Neural progenitor cell (in vitro differentiated cells): ENCODE data around the gene DARS1. TPM values are rescaled to one million over a fixed set of nuclear protein-coding genes. Genes with fewer than 3 reads are reported as not detected.
A peak's percentile ranks its signal among the peaks of the same experiment; 100 is the strongest.

Experiments
- DNase-seq: peaks from one replicate; pipeline ENCODE4 v3.0.0-alpha.2; 2016; ENCODE audit warnings: low spot score
- H2AFZ ChIP-seq: fragments of 200-600 bp; sonication (generic); replicated peaks from 2 replicates; pipeline ENCODE4 v1.6.1; 2016; ENCODE audit warnings: antibody characterized with exemption
- H3F3A ChIP-seq: fragments of 200-600 bp; sonication (generic); 2 replicates; pipeline ENCODE4 v1.6.1; 2016; ENCODE audit warnings: antibody characterized with exemption, low read depth
- H3K27ac ChIP-seq: fragments of 200-600 bp; sonication (generic); 2 replicates; pipeline ENCODE4 v1.5.1; 2016; ENCODE audit warnings: mild to moderate bottlenecking
- H3K27me3 ChIP-seq: fragments of 200-600 bp; sonication (generic); 2 replicates; pipeline ENCODE4 v1.6.1; 2016; ENCODE audit warnings: mild to moderate bottlenecking, moderate library complexity
- H3K36me3 ChIP-seq: fragments of 200-600 bp; sonication (generic); 2 replicates; pipeline ENCODE4 v1.5.1; 2016
- H3K4me1 ChIP-seq: fragments of 200-600 bp; sonication (generic); 2 replicates; pipeline ENCODE4 v1.6.1; 2016; ENCODE audit warnings: mixed run types
- H3K4me2 ChIP-seq: fragments of 200-600 bp; sonication (generic); 2 replicates; pipeline ENCODE4 v1.6.1; 2016
- H3K4me3 ChIP-seq: fragments of 200-600 bp; sonication (generic); 2 replicates; pipeline ENCODE4 v1.5.1; 2016
- H3K79me2 ChIP-seq: fragments of 200-600 bp; sonication (generic); 2 replicates; pipeline ENCODE4 v1.6.1; 2016; ENCODE audit warnings: low read depth
- H3K9ac ChIP-seq: fragments of 200-600 bp; sonication (generic); 2 replicates; pipeline ENCODE4 v1.6.1; 2016
- H3K9me3 ChIP-seq: fragments of 200-600 bp; sonication (generic); 2 replicates; pipeline ENCODE4 v1.5.1; 2016; ENCODE audit warnings: low read depth
- H4K20me1 ChIP-seq: fragments of 200-600 bp; sonication (generic); 2 replicates; pipeline ENCODE4 v1.6.1; 2016; ENCODE audit warnings: low read depth
- H3K27ac Mint-ChIP-seq: 3 replicates; pipeline ENCODE4 v1.8.0; 2021; ENCODE audit warnings: mixed read lengths
- H3K27me3 Mint-ChIP-seq: 2 replicates; pipeline ENCODE4 v1.8.0; 2022; ENCODE audit warnings: low read depth, mild to moderate bottlenecking, inconsistent platforms, moderate library complexity, mixed read lengths; ENCODE audit not compliant: insufficient read depth
- H3K36me3 Mint-ChIP-seq: 3 replicates; pipeline ENCODE4 v1.8.0; 2021; ENCODE audit warnings: mixed read lengths
- H3K4me1 Mint-ChIP-seq: 3 replicates; pipeline ENCODE4 v1.8.0; 2021; ENCODE audit warnings: mixed read lengths
- H3K4me3 Mint-ChIP-seq: 3 replicates; pipeline ENCODE4 v1.8.0; 2021; ENCODE audit warnings: mild to moderate bottlenecking, moderate library complexity, mixed read lengths
- H3K9me3 Mint-ChIP-seq: 3 replicates; pipeline ENCODE4 v1.8.0; 2020; ENCODE audit warnings: mixed read lengths
- CTCF ChIP-seq: fragments of 200-600 bp; sonication (generic); IDR thresholded peaks from 2 replicates; pipeline ENCODE4 v1.5.1; 2017; ENCODE audit warnings: antibody characterized with exemption, mild to moderate bottlenecking
- EZH2 ChIP-seq: fragments of 200-600 bp; sonication (generic); IDR thresholded peaks from 2 replicates; pipeline ENCODE4 v1.6.1; 2017; ENCODE audit warnings: antibody characterized with exemption, mild to moderate bottlenecking, moderate library complexity
- EZH2phosphoT487 ChIP-seq: fragments of 200-600 bp; sonication (generic); IDR thresholded peaks from 2 replicates; pipeline ENCODE4 v1.6.1; 2017; ENCODE audit warnings: antibody characterized with exemption
- total RNA-seq: library from RNA; depleted of rRNA; stranded (reverse); fragments of >200 nt; gene quantifications from 2 replicates; pipeline ENCODE4 v1.2.3, GENCODE V29; 2015; ENCODE audit warnings: low replicate concordance

Gene DARS1
- total RNA-seq = 175 and 227 TPM in 2 replicates

- no peaks in the 10 kb centered on the region for H3K27me3 ChIP-seq
- H3F3A ChIP-seq = peaks cover 5% of the 10 kb centered on the region
- H3K4me1 ChIP-seq = peaks cover 20% of the 10 kb centered on the region
- peak within 1 kb of the TSS; percentile 93 for H3K27ac Mint-ChIP-seq
- peaks cover 7% of the 10 kb centered on the region for H4K20me1 ChIP-seq
- H3K27ac ChIP-seq = peak within 1 kb of the TSS; percentile 82
- H3K9me3 Mint-ChIP-seq = peaks cover 2% of the 10 kb centered on the region
- peaks cover 12% of the 10 kb centered on the region for H3K36me3 Mint-ChIP-seq
- peak within 1 kb of the TSS; percentile 94 for H3K4me3 Mint-ChIP-seq
- peak; percentile 97 for DNase-seq
- H3K36me3 ChIP-seq = peaks cover 20% of the 10 kb centered on the region
- H3K9ac ChIP-seq = peak within 1 kb of the TSS; percentile 77
- TF ChIP-seq EZH2phosphoT487 = no peak
- no peak for TF ChIP-seq CTCF
- no peak for TF ChIP-seq EZH2
- peaks cover 22% of the 10 kb centered on the region for H3K4me1 Mint-ChIP-seq
- peak within 1 kb of the TSS; percentile 87 for H2AFZ ChIP-seq
- H3K4me2 ChIP-seq = peak within 1 kb of the TSS; percentile 99
- no peaks in the 10 kb centered on the region for H3K9me3 ChIP-seq
- peak within 1 kb of the TSS; percentile 73 for H3K4me3 ChIP-seq
- peaks cover 49% of the 10 kb centered on the region for H3K79me2 ChIP-seq
- H3K27me3 Mint-ChIP-seq = peaks cover 3% of the 10 kb centered on the region
These were observed at the start of gene DARS1 for GRCh38 chr2:135985018-135985825. DARS1 (minus strand) TSS chr2:135985626; CDS start chr2:135985468, 158 bp downstream.

- Histone ChIP-seq H3F3A (no peaks in the 10 kb centered on the region), H3K27ac (no peak overlapping the region), H3K9me3 (no peaks in the 10 kb centered on the region), H3K27me3 (no peaks in the 10 kb centered on the region), H3K4me1 (no peaks in the 10 kb centered on the region), H3K4me2 (no peak overlapping the region), H3K36me3 (no peaks in the 10 kb centered on the region), H4K20me1 (no peaks in the 10 kb centered on the region), H3K9ac (no peak overlapping the region), H2AFZ (no peak overlapping the region), H3K4me3 (no peak overlapping the region), H3K79me2 (no peaks in the 10 kb centered on the region)
- Mint-ChIP-seq H3K27ac (peak overlapping the region; percentile 22), H3K9me3 (peaks cover 9% of the 10 kb centered on the region), H3K36me3 (no peaks in the 10 kb centered on the region), H3K4me3 (no peak overlapping the region), H3K27me3 (no peaks in the 10 kb centered on the region), H3K4me1 (peaks cover 48% of the 10 kb centered on the region)
- TF ChIP-seq CTCF (no peak), EZH2phosphoT487 (no peak), EZH2 (no peak)
- no peak for DNase-seq
These were observed 49.2 kb upstream of the DARS1 start for GRCh38 chr2:136034629-136035028.

GRCh38 chr2:136032817-136033535 lies 47.5 kb upstream of the DARS1 start:
- no peak overlapping the region for H3K27ac ChIP-seq

More at GRCh38 chr2:136032817-136033535, 47.5 kb upstream of the DARS1 start:
- no peak for TF ChIP-seq EZH2
- no peak for TF ChIP-seq CTCF
- TF ChIP-seq EZH2phosphoT487 = no peak
- Histone ChIP-seq H3K36me3 (no peaks in the 10 kb centered on the region), H3F3A (no peaks in the 10 kb centered on the region), H3K79me2 (no peaks in the 10 kb centered on the region), H4K20me1 (no peaks in the 10 kb centered on the region), H3K9me3 (no peaks in the 10 kb centered on the region), H3K4me3 (no peak overlapping the region), H3K9ac (no peak overlapping the region), H2AFZ (no peak overlapping the region), H3K4me1 (no peaks in the 10 kb centered on the region), H3K27me3 (no peaks in the 10 kb centered on the region), H3K4me2 (no peak overlapping the region)
- H3K9me3 Mint-ChIP-seq = peaks cover 2% of the 10 kb centered on the region
- no peak for DNase-seq
- peaks cover 5% of the 10 kb centered on the region for H3K27me3 Mint-ChIP-seq
- peaks cover 57% of the 10 kb centered on the region for H3K4me1 Mint-ChIP-seq
- H3K27ac Mint-ChIP-seq = peak overlapping the region; percentile 42
- no peak overlapping the region for H3K4me3 Mint-ChIP-seq
- H3K36me3 Mint-ChIP-seq = no peaks in the 10 kb centered on the region
